Smooth muscle cell (in vitro differentiated cells): ENCODE results near the gene ABCD3. TPM values are rescaled to one million over a fixed set of nuclear protein-coding genes. Genes with fewer than 3 reads are reported as not detected.

Experiments
- DNase-seq: peaks from one replicate; lab custom pipeline; 2025; ENCODE audit not compliant: unreplicated experiment; lab: John Stamatoyannopoulos, UW
- H2AFZ ChIP-seq: fragments of 200-600 bp; sonication (generic); 2 replicates; pipeline ENCODE4 v1.6.0; 2016; ENCODE audit warnings: antibody characterized with exemption, low read depth, mild to moderate bottlenecking
- H3F3A ChIP-seq: fragments of 200-600 bp; sonication (generic); 2 replicates; pipeline ENCODE4 v1.6.0; 2017; ENCODE audit warnings: antibody characterized with exemption, low read depth
- H3K27ac ChIP-seq: fragments of 200-600 bp; sonication (generic); 2 replicates; pipeline ENCODE4 v1.5.1; 2016; ENCODE audit warnings: low read depth, mild to moderate bottlenecking
- H3K27me3 ChIP-seq: fragments of 200-600 bp; sonication (generic); 2 replicates; pipeline ENCODE4 v1.6.1; 2016; ENCODE audit warnings: low read depth, mild to moderate bottlenecking
- H3K36me3 ChIP-seq: fragments of 200-600 bp; sonication (generic); 2 replicates; pipeline ENCODE4 v1.5.1; 2016; ENCODE audit warnings: low read depth
- H3K4me1 ChIP-seq: fragments of 200-600 bp; sonication (generic); 2 replicates; pipeline ENCODE4 v1.5.1; 2016; ENCODE audit warnings: low read depth
- H3K4me2 ChIP-seq: fragments of 200-600 bp; sonication (generic); 2 replicates; pipeline ENCODE4 v1.6.0; 2016; ENCODE audit warnings: mild to moderate bottlenecking
- H3K4me3 ChIP-seq: fragments of 200-600 bp; sonication (generic); 2 replicates; pipeline ENCODE4 v1.5.1; 2016; ENCODE audit warnings: mild to moderate bottlenecking
- H3K79me2 ChIP-seq: fragments of 200-600 bp; sonication (generic); 2 replicates; pipeline ENCODE4 v1.6.0; 2016; ENCODE audit warnings: low read depth, mild to moderate bottlenecking
- H3K9ac ChIP-seq: fragments of 200-600 bp; sonication (generic); 2 replicates; pipeline ENCODE4 v1.6.0; 2016; ENCODE audit warnings: low read depth
- H3K9me3 ChIP-seq: fragments of 200-600 bp; sonication (generic); replicated peaks from 2 replicates; pipeline ENCODE4 v1.5.1; 2016; ENCODE audit warnings: low read depth
- H4K20me1 ChIP-seq: fragments of 200-600 bp; sonication (generic); 2 replicates; pipeline ENCODE4 v1.6.0; 2016; ENCODE audit warnings: low read depth
- CTCF ChIP-seq: fragments of 200-600 bp; sonication (generic); IDR thresholded peaks from 2 replicates; pipeline ENCODE4 v1.5.1; 2017; ENCODE audit warnings: borderline replicate concordance, mild to moderate bottlenecking, antibody characterized with exemption; ENCODE audit not compliant: insufficient read depth, poor library complexity, severe bottlenecking
- WGBS: methylation state at CpG from one replicate; pipeline ENCODE4 v1.1.7; 2016; ENCODE audit warnings: low lambda C conversion rate; 5-methylcytosine and 5-hydroxymethylcytosine counted together
- polyA plus RNA-seq: library from polyadenylated mRNA; unstranded; fragments of >200 nt; fragmentation: Nextera tagmentation; extraction: Ambion mirVana; gene quantifications from 2 replicates; pipeline ENCODE4 v1.2.1, GENCODE V29; 2016
- total RNA-seq: library from RNA; depleted of rRNA; stranded (reverse); fragments of >200 nt; gene quantifications from 2 replicates; pipeline ENCODE4 v1.2.3, GENCODE V29; 2014

ABCD3 gene
- total and polyA plus RNA-seq, 2 experiments from 2014 or later: 22.5 to 42.4 TPM

DNA sequence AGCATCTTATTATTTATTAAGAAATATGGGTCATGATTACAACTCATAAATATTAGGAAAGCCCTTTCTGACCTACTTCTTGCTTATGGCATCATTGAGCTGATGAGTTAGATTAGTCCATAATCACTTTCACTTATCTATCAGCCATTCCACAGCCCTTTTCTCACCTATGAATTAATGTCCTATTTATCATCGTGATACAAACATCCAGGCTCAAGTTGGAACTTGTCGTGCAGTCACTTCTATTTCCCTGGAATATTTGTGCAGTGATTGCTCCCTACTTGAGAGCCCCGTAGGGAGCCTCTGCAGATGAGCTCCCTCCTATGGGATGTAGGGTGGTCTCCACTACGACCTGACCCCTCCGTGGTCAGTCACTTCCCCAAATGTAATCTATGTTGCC, 131.5 kb downstream of the ABCD3 start:
- no peaks in the 10 kb centered on the region for H3K79me2 ChIP-seq
- no peaks in the 10 kb centered on the region for H3K27me3 ChIP-seq
- no peak overlapping the region for H2AFZ ChIP-seq
- WGBS: 77% methylated on average over 5 of the region's 5 CpGs
- peaks cover 46% of the 10 kb centered on the region for H3F3A ChIP-seq
- no peak for TF ChIP-seq CTCF
- H3K4me3 ChIP-seq: no peak overlapping the region
- H4K20me1 ChIP-seq: no peaks in the 10 kb centered on the region
- peaks cover 52% of the 10 kb centered on the region for H3K4me1 ChIP-seq
- peak overlapping the region; percentile 87 for H3K27ac ChIP-seq
- no peak for DNase-seq
- H3K36me3 ChIP-seq: no peaks in the 10 kb centered on the region
- H3K9ac ChIP-seq: peak overlapping the region; percentile 12
- H3K9me3 ChIP-seq: no peaks in the 10 kb centered on the region
- peak overlapping the region; percentile 51 for H3K4me2 ChIP-seq

GRCh38 chr1:94550396-94550795, 132.2 kb downstream of the ABCD3 start:
- H3K36me3 ChIP-seq: no peaks in the 10 kb centered on the region
- no peak overlapping the region for H3K4me3 ChIP-seq
- peak overlapping the region; percentile 51 for H3K4me2 ChIP-seq
- peaks cover 53% of the 10 kb centered on the region for H3K4me1 ChIP-seq
- no peak for DNase-seq
- WGBS: 29% methylated on average over 6 of the region's 6 CpGs
- peak overlapping the region; percentile 87 for H3K27ac ChIP-seq
- H3F3A ChIP-seq: peaks cover 48% of the 10 kb centered on the region
- H3K9ac ChIP-seq: no peak overlapping the region
- H4K20me1 ChIP-seq: no peaks in the 10 kb centered on the region
- no peaks in the 10 kb centered on the region for H3K27me3 ChIP-seq
- TF ChIP-seq CTCF: no peak
- no peaks in the 10 kb centered on the region for H3K79me2 ChIP-seq
- H3K9me3 ChIP-seq: no peaks in the 10 kb centered on the region
- no peak overlapping the region for H2AFZ ChIP-seq

GRCh38 chr1:94550800-94551241, 132.6 kb downstream of the ABCD3 start:
- peak overlapping the region; percentile 87 for H3K27ac ChIP-seq
- no peak overlapping the region for H3K9ac ChIP-seq
- H2AFZ ChIP-seq: no peak overlapping the region
- peak overlapping the region; percentile 51 for H3K4me2 ChIP-seq
- TF ChIP-seq CTCF: no peak
- H3K79me2 ChIP-seq: no peaks in the 10 kb centered on the region
- no peaks in the 10 kb centered on the region for H3K9me3 ChIP-seq
- WGBS: 17% methylated on average over 5 of the region's 5 CpGs
- peaks cover 48% of the 10 kb centered on the region for H3F3A ChIP-seq
- no peaks in the 10 kb centered on the region for H3K36me3 ChIP-seq
- peaks cover 53% of the 10 kb centered on the region for H3K4me1 ChIP-seq
- no peaks in the 10 kb centered on the region for H3K27me3 ChIP-seq
- DNase-seq: no peak
- H3K4me3 ChIP-seq: no peak overlapping the region
- H4K20me1 ChIP-seq: no peaks in the 10 kb centered on the region

- no peak overlapping the region for H3K9ac ChIP-seq
- H3K36me3 ChIP-seq: no peaks in the 10 kb centered on the region
- H3K4me1 ChIP-seq: peaks cover 53% of the 10 kb centered on the region
- peak overlapping the region; percentile 51 for H3K4me2 ChIP-seq
- H3K4me3 ChIP-seq: no peak overlapping the region
- H2AFZ ChIP-seq: no peak overlapping the region
- 14% methylated on average over 7 of the region's 7 CpGs for WGBS
- no peak for TF ChIP-seq CTCF
- H3K27ac ChIP-seq: peak overlapping the region; percentile 87
- no peak for DNase-seq
- no peaks in the 10 kb centered on the region for H3K9me3 ChIP-seq
- H3F3A ChIP-seq: peaks cover 46% of the 10 kb centered on the region
- no peaks in the 10 kb centered on the region for H3K79me2 ChIP-seq
- no peaks in the 10 kb centered on the region for H4K20me1 ChIP-seq
- H3K27me3 ChIP-seq: no peaks in the 10 kb centered on the region
Observed at GRCh38 chr1:94551449-94551848, 133.3 kb downstream of the ABCD3 start.
